ENCODE results near the gene ALG14.

ALG14 gene

GRCh38 chr1:94935034-94935433, 137.7 kb downstream of the ALG14 start:
- H3K79me2 ChIP-seq (ENCODE audit: low read length), result no peaks in the 10 kb centered on the region
- no peaks in the 10 kb centered on the region for H3K9me3 ChIP-seq (ENCODE audit: insufficient read depth, low read length)
- no peaks in the 10 kb centered on the region for H3K4me1 ChIP-seq (ENCODE audit: low read length)
- TF ChIP-seq CTCF (IDR thresholded peaks at IDR 0.05; ENCODE audit: low read depth, low read length), result no peak
- TF ChIP-seq EZH2phosphoT487 (IDR thresholded peaks at IDR 0.05; ENCODE audit: low read depth), result no peak
- H3K27me3 ChIP-seq (ENCODE audit: low read depth, low read length), result no peaks in the 10 kb centered on the region
- no peak overlapping the region for H3K27ac ChIP-seq (ENCODE audit: low read length)
- no peak overlapping the region for H3K9ac ChIP-seq (ENCODE audit: low read length)
- H4K20me1 ChIP-seq (ENCODE audit: insufficient read depth, low read length), result no peaks in the 10 kb centered on the region
- no peaks in the 10 kb centered on the region for H3K36me3 ChIP-seq (replicated peaks; ENCODE audit: low read depth, low read length)
- no peak overlapping the region for H3K4me3 ChIP-seq (ENCODE audit: low read length)
- no peak overlapping the region for H3K4me2 ChIP-seq (ENCODE audit: low read length)
- no peak overlapping the region for H2AFZ ChIP-seq (ENCODE audit: low read depth, low read length)

GRCh38 chr1:94934551-94934950, 138.2 kb downstream of the ALG14 start:
- H3K79me2 ChIP-seq (ENCODE audit: low read length), result no peaks in the 10 kb centered on the region
- no peaks in the 10 kb centered on the region for H4K20me1 ChIP-seq (ENCODE audit: insufficient read depth, low read length)
- no peak overlapping the region for H3K4me2 ChIP-seq (ENCODE audit: low read length)
- H3K9ac ChIP-seq (ENCODE audit: low read length), result no peak overlapping the region
- H3K36me3 ChIP-seq (replicated peaks; ENCODE audit: low read depth, low read length), result no peaks in the 10 kb centered on the region
- H3K4me3 ChIP-seq (ENCODE audit: low read length), result no peak overlapping the region
- no peak overlapping the region for H3K27ac ChIP-seq (ENCODE audit: low read length)
- TF ChIP-seq CTCF (IDR thresholded peaks at IDR 0.05; ENCODE audit: low read depth, low read length) (no peak), EZH2phosphoT487 (IDR thresholded peaks at IDR 0.05; ENCODE audit: low read depth) (no peak)
- H3K9me3 ChIP-seq (ENCODE audit: insufficient read depth, low read length), result no peaks in the 10 kb centered on the region
- H2AFZ ChIP-seq (ENCODE audit: low read depth, low read length), result no peak overlapping the region
- H3K4me1 ChIP-seq (ENCODE audit: low read length), result no peaks in the 10 kb centered on the region
- H3K27me3 ChIP-seq (ENCODE audit: low read depth, low read length), result no peaks in the 10 kb centered on the region

- no peaks in the 10 kb centered on the region for H3K79me2 ChIP-seq (ENCODE audit: low read length)
- no peaks in the 10 kb centered on the region for H3K4me1 ChIP-seq (ENCODE audit: low read length)
- H4K20me1 ChIP-seq (ENCODE audit: insufficient read depth, low read length), result no peaks in the 10 kb centered on the region
- H3K36me3 ChIP-seq (replicated peaks; ENCODE audit: low read depth, low read length), result no peaks in the 10 kb centered on the region
- H2AFZ ChIP-seq (ENCODE audit: low read depth, low read length), result no peak overlapping the region
- H3K27ac ChIP-seq (ENCODE audit: low read length), result no peak overlapping the region
- TF ChIP-seq CTCF (IDR thresholded peaks at IDR 0.05; ENCODE audit: low read depth, low read length), result no peak
- TF ChIP-seq EZH2phosphoT487 (IDR thresholded peaks at IDR 0.05; ENCODE audit: low read depth), result no peak
- no peak overlapping the region for H3K4me2 ChIP-seq (ENCODE audit: low read length)
- no peaks in the 10 kb centered on the region for H3K27me3 ChIP-seq (ENCODE audit: low read depth, low read length)
- no peak overlapping the region for H3K9ac ChIP-seq (ENCODE audit: low read length)
- no peak overlapping the region for H3K4me3 ChIP-seq (ENCODE audit: low read length)
- H3K9me3 ChIP-seq (ENCODE audit: insufficient read depth, low read length), result no peaks in the 10 kb centered on the region
These were observed 141.4 kb downstream of the ALG14 start for GRCh38 chr1:94931254-94931841.

- Histone ChIP-seq H3K4me1 (ENCODE audit: low read length) (no peaks in the 10 kb centered on the region), H3K27ac (ENCODE audit: low read length) (no peak overlapping the region), H3K36me3 (replicated peaks; ENCODE audit: low read depth, low read length) (no peaks in the 10 kb centered on the region), H3K27me3 (ENCODE audit: low read depth, low read length) (no peaks in the 10 kb centered on the region), H4K20me1 (ENCODE audit: insufficient read depth, low read length) (no peaks in the 10 kb centered on the region), H3K4me2 (ENCODE audit: low read length) (no peak overlapping the region), H3K9ac (ENCODE audit: low read length) (no peak overlapping the region), H3K79me2 (ENCODE audit: low read length) (no peaks in the 10 kb centered on the region), H3K9me3 (ENCODE audit: insufficient read depth, low read length) (no peaks in the 10 kb centered on the region), H3K4me3 (ENCODE audit: low read length) (no peak overlapping the region), H2AFZ (ENCODE audit: low read depth, low read length) (no peak overlapping the region)
- TF ChIP-seq EZH2phosphoT487 (IDR thresholded peaks at IDR 0.05; ENCODE audit: low read depth) (no peak), CTCF (IDR thresholded peaks at IDR 0.05; ENCODE audit: low read depth, low read length) (no peak)
These were observed 143.2 kb downstream of the ALG14 start for GRCh38 chr1:94929351-94930217.
